Fibroblast of villous mesenchyme (primary cell): Measurements from ENCODE around the gene RBM14. TPM values are rescaled to one million over a fixed set of nuclear protein-coding genes. Genes with fewer than 3 reads are reported as not detected.

Experiments
- DNase-seq: peaks from one replicate; pipeline ENCODE4 v3.0.0-alpha.2; 2010; ENCODE audit warnings: low read depth
- H3K4me3 ChIP-seq: 2 replicates; pipeline ENCODE4 v1.5.1; 2011; ENCODE audit warnings: low read depth, mild to moderate bottlenecking, low read length
- total RNA-seq: library from RNA; depleted of rRNA; stranded (reverse); fragments of >200 nt; gene quantifications from 2 replicates; pipeline ENCODE4 v1.2.3, GENCODE V29; 2012
- TF ChIP-seq, protein P1 (sequence below): IDR thresholded peaks from 2 replicates; pipeline ENCODE4 v1.5.1; 2012; ENCODE audit warnings: low read depth, mild to moderate bottlenecking, low read length; ENCODE audit not compliant: insufficient read depth

The RBM14 gene, protein sequence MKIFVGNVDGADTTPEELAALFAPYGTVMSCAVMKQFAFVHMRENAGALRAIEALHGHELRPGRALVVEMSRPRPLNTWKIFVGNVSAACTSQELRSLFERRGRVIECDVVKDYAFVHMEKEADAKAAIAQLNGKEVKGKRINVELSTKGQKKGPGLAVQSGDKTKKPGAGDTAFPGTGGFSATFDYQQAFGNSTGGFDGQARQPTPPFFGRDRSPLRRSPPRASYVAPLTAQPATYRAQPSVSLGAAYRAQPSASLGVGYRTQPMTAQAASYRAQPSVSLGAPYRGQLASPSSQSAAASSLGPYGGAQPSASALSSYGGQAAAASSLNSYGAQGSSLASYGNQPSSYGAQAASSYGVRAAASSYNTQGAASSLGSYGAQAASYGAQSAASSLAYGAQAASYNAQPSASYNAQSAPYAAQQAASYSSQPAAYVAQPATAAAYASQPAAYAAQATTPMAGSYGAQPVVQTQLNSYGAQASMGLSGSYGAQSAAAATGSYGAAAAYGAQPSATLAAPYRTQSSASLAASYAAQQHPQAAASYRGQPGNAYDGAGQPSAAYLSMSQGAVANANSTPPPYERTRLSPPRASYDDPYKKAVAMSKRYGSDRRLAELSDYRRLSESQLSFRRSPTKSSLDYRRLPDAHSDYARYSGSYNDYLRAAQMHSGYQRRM
- 24.8 and 32.8 TPM in 2 replicates for total RNA-seq

DNA sequence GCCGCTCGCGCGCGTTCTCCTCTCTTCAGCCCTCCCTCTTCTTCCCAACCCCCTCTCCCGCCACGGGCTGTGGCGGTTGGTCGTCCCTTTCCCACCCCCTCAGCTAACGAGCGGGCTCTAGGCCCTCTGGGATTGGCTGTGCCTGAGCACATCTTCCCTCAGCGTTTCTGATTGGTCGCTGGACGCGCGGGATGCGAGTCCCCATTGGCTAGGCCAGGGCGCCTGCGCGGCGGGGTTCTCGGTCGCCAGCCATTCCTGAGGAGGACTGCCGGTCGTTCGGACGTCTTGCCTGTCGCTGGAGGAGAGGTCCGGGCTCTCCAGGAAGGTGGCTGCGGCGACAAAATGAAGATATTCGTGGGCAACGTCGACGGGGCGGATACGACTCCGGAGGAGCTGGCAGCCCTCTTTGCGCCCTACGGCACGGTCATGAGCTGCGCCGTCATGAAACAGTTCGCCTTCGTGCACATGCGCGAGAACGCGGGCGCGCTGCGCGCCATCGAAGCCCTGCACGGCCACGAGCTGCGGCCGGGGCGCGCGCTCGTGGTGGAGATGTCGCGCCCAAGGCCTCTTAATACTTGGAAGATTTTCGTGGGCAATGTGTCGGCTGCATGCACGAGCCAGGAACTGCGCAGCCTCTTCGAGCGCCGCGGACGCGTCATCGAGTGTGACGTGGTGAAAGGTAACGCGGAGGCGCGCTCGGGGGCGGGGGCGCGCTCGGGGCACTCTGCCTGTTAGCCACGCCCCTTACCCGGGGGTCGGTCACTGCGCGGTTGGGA lies at the start of gene RBM14:
Gene RBM14, plus strand, starts transcription at position 252 of the 776 bp plus-strand sequence. Its CDS starts 91 bp downstream, at position 343.
- H3K4me3 ChIP-seq: peak within 1 kb of the TSS; percentile 81
- TF ChIP-seq, protein P1, sequence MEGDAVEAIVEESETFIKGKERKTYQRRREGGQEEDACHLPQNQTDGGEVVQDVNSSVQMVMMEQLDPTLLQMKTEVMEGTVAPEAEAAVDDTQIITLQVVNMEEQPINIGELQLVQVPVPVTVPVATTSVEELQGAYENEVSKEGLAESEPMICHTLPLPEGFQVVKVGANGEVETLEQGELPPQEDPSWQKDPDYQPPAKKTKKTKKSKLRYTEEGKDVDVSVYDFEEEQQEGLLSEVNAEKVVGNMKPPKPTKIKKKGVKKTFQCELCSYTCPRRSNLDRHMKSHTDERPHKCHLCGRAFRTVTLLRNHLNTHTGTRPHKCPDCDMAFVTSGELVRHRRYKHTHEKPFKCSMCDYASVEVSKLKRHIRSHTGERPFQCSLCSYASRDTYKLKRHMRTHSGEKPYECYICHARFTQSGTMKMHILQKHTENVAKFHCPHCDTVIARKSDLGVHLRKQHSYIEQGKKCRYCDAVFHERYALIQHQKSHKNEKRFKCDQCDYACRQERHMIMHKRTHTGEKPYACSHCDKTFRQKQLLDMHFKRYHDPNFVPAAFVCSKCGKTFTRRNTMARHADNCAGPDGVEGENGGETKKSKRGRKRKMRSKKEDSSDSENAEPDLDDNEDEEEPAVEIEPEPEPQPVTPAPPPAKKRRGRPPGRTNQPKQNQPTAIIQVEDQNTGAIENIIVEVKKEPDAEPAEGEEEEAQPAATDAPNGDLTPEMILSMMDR: no peak
- DNase-seq: peak; percentile 99

DNA sequence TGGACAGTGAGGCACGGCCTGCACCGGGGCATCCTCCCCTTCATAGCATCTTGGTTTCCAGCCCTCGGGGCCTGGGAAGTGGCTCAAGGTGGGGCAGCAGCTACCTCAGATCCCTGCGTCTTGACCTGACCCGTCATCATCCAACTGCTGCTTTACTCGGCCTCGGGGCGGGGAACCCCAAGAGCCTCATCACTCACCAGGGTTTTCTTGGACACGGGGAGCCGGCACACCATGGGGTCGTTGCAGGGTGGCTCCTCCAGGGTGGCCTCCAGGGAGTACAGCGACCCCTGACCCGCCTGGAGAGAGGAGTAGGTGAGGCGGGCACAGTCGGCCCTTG lies 48.7 kb upstream of the RBM14 start:
- peak overlapping the region; percentile 56 for H3K4me3 ChIP-seq
- TF ChIP-seq, protein P1: no peak
- no peak for DNase-seq

DNA sequence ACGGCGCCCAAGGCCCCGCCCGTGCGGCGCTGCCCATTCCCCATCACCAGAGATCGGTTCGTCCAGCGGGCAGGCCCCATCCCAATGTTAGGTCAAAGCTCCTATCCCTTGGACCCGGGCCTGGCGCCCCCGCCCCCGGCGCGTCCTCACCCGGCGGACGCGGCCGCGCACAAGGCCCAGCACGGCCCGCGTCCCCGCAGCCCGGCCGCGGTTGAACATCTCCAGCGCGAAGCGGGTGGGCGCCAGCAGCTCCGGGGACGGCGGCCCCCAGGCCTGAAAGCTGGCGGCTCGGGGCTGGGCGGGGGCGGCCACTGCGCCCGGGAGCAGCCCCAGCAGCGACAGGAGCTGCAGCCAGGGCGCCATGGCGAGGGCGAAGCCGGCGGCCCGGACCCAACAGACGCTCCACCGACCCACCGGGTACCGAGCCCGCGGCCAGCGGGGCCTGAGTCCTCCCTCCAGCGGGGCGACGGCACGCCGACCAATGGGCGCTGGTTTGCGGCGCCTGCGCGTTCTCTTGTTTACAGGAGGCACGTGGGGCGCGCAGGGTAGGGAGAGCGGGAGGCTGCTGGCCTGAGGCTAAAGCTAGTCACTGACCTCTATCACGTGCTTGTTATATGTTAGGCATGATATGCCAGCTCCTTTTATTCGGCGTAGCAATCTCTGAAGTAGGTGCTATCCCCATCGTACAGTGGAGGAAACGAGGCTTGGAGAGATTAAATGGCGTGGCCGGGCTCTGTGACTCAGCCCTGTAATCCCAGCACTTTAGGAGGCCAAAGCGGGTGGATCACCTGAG lies 48.1 kb upstream of the RBM14 start, which contains the start of gene CTSF:
Gene CTSF, minus strand, starts transcription at position 483 of the 793 bp plus-strand sequence. Its CDS starts 120 bp downstream, at position 363.
- H3K4me3 ChIP-seq: peak within 1 kb of the TSS; percentile 56
- DNase-seq: peak; percentile 74
- TF ChIP-seq, protein P1: no peak

DNA sequence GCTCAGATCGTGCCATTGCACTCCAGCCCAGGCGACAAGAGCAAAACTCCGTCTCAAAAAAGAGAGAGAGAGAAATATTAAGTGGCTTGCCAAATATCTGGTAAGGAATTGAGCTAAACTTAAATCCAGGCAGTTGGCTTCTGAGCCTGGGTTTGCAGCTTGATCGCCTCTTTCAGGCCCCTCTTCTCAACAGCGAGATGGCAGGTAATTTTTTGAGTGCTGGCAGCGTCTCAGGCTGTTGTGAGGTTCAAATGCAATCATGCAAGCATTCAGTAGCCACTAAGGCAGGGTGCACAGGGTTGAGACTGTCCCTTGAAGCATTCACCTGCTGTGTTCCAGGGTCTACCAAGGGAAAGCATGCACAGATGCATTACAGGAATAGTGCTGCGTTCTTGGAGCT lies 47.4 kb upstream of the RBM14 start:
- TF ChIP-seq, protein P1: no peak
- no peak overlapping the region for H3K4me3 ChIP-seq
- no peak for DNase-seq

DNA sequence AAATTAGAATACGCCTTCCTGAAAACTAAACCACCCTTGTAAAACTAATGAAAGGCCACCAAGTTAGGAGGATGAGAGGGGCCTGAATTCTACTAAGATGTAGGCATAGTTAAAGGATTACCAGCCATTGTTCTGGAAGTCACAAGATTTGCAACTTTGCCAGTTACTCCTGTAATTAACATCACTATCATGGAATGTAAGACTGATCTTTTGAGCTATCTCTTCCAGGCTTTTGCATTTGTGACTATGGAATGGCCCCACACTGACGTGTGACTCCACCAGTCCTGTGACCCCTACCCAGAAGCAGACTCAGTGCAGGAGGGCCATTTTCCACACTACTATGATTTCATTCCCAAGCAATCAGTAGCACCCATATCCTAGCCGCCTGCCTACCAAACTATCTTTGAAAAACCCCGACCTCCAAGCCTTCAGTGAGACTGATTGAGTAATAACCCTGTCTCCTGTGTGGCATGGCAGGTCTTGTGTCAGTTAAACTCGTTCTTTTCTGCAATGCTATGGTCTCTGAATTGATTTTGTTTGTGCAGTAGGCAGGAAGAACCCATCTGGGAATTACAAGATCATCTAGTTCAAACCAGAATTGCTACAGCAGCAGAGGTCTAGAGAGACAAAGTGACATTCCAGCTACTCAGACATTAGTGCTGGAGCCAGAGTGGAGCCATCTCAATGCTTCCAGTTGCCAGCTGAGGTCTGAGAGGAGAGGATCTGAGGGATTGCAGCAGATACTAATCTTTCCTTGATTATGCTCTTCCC lies 46.2 kb upstream of the RBM14 start:
- DNase-seq: no peak
- no peak overlapping the region for H3K4me3 ChIP-seq
- TF ChIP-seq, protein P1: no peak

DNA sequence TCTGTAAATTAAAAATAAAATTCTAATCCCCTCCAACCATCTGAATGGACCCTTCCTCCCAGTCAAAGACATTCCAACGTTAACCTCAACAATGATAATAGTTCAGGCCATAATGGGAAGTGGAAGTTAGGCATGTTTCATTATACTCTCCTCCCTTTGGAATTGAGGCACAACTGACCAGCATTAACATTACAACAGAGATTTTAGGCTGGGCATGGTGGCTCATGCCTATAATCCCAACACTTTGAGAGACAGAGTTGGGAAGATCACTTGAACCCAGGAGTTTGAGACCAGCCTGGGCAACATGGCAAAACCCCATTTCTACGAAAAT lies 45.6 kb upstream of the RBM14 start:
- TF ChIP-seq, protein P1: no peak
- DNase-seq: no peak
- H3K4me3 ChIP-seq: no peak overlapping the region
